GM12874 (cell line): ENCODE measurements around the gene OR56A3.

Source experiments
- TF ChIP-seq, protein P1 (sequence below): IDR thresholded peaks from 2 replicates; pipeline ENCODE4 v1.5.1; 2011; ENCODE audit warnings: low read depth, mild to moderate bottlenecking, control low read depth, low read length, moderate library complexity; ENCODE audit not compliant: insufficient read depth

The OR56A3 gene

GRCh38 chr11:5928271-5928670, 13.8 kb upstream of the OR56A3 start:
- TF ChIP-seq, protein P1, sequence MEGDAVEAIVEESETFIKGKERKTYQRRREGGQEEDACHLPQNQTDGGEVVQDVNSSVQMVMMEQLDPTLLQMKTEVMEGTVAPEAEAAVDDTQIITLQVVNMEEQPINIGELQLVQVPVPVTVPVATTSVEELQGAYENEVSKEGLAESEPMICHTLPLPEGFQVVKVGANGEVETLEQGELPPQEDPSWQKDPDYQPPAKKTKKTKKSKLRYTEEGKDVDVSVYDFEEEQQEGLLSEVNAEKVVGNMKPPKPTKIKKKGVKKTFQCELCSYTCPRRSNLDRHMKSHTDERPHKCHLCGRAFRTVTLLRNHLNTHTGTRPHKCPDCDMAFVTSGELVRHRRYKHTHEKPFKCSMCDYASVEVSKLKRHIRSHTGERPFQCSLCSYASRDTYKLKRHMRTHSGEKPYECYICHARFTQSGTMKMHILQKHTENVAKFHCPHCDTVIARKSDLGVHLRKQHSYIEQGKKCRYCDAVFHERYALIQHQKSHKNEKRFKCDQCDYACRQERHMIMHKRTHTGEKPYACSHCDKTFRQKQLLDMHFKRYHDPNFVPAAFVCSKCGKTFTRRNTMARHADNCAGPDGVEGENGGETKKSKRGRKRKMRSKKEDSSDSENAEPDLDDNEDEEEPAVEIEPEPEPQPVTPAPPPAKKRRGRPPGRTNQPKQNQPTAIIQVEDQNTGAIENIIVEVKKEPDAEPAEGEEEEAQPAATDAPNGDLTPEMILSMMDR: no peak

DNA sequence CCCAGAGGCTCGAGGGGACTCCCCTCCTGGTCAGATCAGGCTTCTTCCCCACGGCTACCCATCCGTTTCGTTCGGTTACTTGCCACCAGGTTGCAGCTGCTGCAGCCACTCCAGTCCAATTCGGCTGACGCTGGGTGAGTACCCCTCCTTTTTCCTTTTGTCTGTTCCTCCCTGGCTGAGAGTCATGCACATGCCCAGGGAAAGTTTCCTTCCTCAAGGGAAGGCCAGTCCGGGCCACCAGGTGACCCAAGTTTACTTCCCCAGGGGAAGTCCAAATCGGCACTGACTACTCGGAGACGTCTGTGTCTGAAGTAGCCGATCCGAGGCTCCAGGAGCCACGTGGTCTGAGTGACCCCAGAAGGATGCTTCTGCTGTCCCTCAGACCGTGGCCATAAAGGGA, 13.2 kb upstream of the OR56A3 start:
- TF ChIP-seq, protein P1: no peak

DNA sequence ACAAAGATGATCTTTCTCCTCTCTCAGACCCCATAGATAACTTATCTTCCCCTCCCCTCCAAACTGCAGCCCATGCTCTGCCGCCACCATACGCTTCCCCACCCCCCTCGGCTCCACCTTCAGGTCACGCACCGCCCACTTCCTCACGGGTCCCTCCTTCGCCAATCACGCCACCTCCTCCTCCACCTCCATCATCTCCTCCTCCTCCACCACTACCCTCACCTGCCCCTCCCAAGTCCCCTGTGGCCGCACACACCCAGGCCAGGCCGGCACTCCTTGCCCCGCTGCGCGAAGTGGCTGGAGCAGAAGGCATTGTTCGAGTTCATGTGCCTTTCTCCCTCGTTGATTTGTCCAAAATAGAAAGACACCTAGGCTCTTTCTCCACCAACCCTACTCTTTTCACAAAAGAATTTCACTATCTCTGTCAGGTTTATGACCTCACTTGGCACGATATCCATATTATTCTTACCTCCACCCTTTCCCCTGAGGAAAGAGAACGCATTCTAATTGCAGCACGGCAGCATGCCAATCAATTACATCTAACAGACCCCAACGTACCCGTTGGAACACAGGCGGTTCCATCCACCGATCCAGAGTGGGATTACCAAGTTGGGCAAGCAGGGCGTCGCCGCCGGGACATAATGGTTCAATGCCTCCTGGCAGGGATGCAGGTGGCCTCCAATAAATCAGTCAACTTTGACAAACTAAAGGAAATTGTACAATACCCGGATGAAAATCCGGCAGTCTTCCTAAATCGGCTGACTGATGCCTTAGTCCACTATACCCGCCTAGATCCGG, 12.3 kb upstream of the OR56A3 start:
- TF ChIP-seq, protein P1: no peak

- TF ChIP-seq, protein P1: no peak
Observed at GRCh38 chr11:5930614-5931013, 11.4 kb upstream of the OR56A3 start.

GRCh38 chr11:5931061-5931460, 11.0 kb upstream of the OR56A3 start:
- TF ChIP-seq, protein P1: no peak

DNA sequence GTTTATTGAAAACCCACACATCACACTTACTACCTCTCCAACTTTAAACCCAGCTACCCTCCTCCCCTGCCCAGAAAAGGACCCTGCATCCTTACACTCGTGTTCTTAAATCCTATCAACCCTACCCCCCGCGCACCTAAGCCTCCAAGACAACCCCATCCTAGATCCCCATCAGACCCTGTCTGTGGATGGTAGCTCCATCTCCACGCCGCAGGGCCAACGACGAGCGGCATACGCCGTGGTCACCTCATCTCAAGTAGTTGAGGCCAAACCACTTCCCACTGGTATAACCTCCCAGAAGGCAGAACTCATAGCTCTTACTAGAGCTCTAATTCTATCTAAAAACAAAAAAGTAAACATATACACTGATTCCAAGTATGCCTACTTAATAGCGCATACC, 9.4 kb upstream of the OR56A3 start:
- TF ChIP-seq, protein P1: no peak

DNA sequence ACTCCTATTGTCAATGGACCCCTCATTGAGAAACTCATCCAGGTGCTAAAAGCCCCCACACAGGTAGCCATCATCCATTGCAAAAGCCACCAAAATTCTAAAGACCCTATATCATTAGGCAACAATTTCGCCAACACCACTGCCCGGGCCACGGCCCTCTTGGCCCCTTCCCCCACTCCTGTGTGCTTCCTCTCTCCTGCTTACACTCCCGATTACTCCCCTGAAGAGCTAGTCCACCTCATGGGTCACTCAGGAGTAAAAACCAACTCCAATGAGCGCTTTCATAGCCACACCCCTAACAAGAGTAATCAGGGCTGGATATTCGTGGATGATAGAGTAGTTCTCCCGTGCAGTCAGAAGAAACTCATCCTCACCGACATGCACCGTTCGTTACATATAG, 8.9 kb upstream of the OR56A3 start:
- TF ChIP-seq, protein P1: no peak
